GM18519 (cell line): ENCODE results near the gene SLC38A8.

ENCODE experiments used
- ATAC-seq: cut with Tn5 transposase; IDR thresholded peaks from one replicate; pipeline ENCODE4 v1.9.1; 2021; ENCODE audit warnings: mild to moderate bottlenecking, moderate library complexity; ENCODE audit not compliant: unreplicated experiment, low FRiP score

SLC38A8 gene

DNA sequence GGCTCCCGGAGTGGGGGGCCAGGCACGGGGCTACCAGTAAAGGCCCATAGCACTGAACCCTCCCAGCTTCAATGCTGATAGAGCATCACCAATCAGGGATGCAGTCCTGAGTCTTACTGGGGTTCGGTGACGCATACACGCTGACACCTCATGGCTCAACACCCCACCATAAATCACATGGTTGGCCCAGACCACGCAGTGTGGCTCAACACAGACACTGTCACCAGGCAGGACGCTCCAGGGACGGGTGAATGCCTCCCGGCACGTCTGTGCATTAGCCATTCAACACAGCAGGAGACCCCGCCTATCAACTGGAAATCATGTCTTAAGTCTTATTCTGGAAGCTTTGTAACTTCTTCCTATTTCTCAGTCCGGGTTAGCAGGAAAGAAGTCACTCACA, 39.6 kb downstream of the SLC38A8 start:
- no peak for ATAC-seq

DNA sequence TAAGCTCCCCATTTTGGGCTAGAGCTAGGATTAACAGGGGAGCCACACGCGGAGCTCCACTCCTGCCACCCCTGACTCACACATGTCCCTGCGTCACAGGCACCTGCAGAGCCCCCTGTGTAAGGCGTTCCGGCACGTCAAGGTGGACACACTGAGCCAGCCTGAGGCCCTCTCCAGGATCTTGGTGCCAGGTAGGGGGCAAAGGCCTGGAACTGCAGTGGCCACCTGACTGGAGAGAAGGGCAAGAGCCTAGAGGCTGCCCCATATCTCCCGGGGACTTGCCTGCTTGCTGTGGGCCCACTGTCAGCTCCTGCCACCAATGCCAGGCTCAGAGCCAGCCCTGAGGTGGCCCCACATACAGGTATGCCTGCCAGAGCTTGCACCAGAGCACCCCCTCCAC, 40.9 kb downstream of the SLC38A8 start:
- no peak for ATAC-seq

- ATAC-seq = no peak
These were observed 41.5 kb downstream of the SLC38A8 start for GRCh38 chr16:84000989-84001642.

DNA sequence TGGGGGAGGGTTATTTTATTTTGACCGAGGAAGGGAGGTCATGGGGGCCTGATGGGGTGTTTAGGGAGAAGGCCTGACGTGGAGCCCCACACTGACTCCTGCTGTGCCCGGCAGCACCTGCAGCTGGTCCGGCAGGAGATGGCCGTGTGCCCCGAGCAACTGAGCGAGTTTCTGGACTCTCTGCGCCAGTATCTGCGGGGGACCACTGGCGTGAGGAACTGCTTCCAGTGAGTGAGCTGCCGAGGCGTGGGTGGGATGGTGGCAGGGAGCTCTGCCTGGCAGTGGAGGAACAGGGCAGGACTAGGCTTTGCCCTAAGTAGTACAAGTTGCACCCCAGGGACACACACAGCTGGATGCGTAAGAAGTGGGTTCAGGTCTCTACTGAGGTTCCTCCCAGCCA, 44.5 kb downstream of the SLC38A8 start:
- ATAC-seq = no peak

DNA sequence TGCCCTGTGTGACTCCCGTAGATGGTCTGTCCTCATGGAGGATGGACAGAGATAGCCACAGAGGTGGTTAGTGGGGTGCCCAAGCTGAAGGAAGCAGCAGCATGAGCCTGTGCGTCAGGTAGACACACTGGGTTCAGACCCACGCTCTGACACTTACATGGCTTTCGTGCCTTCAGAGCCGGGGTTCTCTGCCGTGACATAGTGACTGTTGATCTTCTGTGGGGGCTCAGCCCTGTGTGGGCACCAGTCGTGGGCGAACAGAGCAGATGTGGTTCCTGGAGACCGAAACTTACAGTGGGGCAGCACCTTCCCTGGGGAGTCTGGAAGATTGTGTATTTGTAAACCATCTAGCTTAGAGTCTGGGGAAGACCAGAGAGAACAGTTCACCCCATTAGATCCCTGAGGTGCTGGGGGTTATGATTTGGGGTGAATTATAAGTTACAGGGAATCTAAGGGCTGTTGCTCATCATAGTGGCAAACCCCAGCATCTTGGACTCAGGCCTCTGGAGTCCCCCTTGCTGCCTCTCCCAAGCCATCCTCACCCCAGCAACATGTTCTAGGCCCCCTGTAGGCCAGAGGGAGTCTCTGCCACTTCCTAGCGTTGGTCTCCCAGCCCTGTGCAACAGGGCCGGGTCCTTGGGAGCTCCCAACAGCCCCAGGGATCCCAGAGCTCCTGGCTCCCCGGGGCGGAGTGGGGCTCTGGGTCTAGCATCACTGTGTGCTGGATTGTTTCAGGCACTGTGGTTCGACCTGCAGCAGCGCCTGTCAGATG, 45.9 kb downstream of the SLC38A8 start:
- no peak for ATAC-seq

GRCh38 chr16:83995754-83996153, 46.8 kb downstream of the SLC38A8 start:
- ATAC-seq = no peak

DNA sequence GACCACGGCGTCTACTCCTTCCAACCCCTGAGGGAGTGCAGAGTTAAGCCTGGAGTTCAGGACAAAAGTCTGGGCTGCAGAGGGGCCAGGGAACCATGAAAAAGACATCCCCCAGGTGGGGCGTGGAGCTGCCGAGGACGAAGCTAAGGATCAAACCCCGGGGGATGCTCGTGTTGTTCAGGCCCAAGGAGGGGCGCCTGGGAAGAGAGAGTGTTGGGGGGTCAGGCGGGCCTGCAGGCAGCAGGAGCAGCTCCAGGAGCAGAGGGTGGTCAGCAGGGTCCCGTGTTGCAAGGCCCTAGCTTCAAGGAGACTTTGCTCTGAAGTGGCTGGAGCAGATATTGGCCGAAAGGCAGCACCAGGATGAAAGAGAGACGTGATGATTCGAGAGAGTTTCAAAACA, 47.9 kb downstream of the SLC38A8 start:
- no peak for ATAC-seq

DNA sequence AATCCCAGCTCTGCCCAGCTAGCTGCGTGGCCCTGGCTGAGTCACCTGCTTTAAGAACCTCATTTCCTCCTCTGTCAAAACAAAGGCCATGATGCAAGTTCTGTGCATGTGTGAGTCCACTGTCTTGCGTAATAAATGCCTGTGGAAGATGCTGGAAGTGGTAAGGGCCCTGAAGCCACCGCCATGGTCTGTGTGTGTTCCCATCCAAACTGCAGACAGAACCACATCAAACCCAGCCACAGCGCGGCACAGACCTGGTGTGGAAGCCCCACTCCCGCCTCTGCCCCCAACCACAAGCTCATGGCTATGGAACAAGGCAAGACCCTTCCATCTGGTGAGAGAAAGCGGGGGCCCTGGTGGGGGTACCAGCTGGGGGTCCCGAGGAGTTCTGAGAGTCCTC, 48.5 kb downstream of the SLC38A8 start:
- no peak for ATAC-seq

DNA sequence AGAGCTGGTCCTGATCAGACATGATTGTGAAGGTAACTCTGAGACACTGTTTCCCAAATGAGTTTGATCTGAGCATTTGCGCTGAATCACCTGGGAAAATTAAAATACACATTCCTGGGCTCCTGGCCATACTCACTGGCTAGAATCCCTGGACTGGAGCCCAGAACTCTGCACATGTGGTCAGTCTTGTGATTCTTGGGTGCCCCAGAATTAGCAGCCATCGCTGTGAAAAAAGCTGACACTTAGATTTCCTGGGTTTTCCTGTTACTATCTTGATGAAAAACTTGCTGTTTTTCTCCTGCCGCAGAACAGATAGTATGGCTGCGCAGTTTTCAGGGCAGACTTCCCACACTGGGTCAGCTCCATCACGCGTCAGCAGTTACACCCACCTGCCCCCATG, 50.0 kb downstream of the SLC38A8 start:
- no peak for ATAC-seq

DNA sequence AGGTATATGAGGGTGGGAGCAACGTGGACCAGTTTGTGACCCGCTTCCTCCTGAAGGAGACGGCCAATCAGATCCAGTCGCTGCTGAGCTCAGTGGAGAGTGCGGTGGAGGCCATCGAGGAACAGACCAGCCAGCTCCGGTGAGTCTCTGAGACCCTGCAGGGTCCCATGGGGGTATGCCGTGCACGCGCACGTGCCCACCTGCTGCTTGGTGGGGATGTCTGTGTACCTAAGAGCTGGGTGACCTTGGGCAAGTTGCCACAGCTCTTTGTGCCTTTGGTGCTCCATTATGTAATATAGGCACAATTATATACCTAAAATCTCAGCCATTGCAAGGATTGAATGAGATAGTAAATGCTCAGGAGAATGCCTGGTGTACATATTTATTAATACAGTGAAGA, 52.1 kb downstream of the SLC38A8 start:
- no peak for ATAC-seq

- ATAC-seq = no peak
These were observed 53.3 kb downstream of the SLC38A8 start for GRCh38 chr16:83989300-83989699.

DNA sequence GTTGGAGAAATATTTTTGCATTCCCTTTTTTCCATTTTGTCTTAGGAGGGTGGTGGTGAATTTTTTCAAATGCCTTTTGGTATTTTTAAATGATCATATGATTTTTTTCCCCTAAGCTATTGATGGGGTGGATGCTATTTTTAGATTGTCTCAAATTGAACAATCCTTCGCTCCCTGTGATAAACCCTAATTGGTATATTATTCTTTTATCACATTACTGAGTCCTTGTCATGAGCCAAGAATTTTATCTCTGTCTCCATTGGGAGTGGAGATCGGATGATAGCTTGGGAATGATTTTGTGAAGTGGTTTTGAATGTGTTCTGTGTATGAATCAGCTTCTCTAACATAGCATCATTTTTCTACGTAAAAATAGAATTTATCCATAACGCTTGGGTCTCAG, 59.1 kb downstream of the SLC38A8 start:
- ATAC-seq = no peak

GRCh38 chr16:83981799-83982198, 60.8 kb downstream of the SLC38A8 start:
- ATAC-seq = no peak

DNA sequence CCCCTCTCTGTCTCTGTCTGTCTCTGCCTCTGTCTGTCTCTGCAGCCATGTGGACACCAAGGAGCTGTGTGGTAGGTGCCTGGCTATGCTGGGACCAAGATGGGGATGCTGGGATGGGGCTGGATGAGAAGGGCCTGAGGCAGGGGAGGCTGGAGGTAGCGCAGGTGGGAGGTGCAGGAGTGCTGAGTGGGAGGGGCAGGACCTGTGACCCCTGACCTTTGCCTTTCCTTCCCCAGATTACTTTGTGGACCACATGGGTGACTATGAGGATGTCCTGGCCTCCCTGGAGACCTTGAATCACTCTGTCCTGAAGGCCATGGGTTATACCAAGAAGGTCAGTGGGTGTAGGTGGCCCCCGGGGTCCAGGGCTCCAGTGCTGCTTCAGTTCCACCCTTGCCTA, 61.8 kb downstream of the SLC38A8 start:
- ATAC-seq = no peak

DNA sequence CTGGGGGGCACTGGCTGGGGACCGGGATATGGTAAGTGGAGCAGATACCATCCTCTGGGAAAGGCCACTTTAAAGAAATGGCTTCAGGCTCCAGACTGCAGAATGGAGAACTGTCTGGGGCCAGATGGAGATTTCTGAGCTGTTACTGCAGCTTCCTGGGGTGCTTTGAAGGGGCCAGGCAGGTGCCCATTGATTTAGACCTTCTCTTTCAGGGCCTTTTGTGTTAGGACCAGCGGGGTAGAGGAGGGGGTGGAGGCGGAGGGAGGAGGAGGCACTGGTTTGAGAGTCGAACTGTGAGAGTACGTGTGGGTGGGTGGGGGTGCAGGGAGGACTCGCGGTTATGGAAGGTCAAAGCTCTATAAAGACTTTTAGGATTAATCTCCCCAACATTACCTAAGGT, 63.2 kb downstream of the SLC38A8 start:
- no peak for ATAC-seq

- no peak for ATAC-seq
These were observed 64.1 kb downstream of the SLC38A8 start for GRCh38 chr16:83978401-83978904.

DNA sequence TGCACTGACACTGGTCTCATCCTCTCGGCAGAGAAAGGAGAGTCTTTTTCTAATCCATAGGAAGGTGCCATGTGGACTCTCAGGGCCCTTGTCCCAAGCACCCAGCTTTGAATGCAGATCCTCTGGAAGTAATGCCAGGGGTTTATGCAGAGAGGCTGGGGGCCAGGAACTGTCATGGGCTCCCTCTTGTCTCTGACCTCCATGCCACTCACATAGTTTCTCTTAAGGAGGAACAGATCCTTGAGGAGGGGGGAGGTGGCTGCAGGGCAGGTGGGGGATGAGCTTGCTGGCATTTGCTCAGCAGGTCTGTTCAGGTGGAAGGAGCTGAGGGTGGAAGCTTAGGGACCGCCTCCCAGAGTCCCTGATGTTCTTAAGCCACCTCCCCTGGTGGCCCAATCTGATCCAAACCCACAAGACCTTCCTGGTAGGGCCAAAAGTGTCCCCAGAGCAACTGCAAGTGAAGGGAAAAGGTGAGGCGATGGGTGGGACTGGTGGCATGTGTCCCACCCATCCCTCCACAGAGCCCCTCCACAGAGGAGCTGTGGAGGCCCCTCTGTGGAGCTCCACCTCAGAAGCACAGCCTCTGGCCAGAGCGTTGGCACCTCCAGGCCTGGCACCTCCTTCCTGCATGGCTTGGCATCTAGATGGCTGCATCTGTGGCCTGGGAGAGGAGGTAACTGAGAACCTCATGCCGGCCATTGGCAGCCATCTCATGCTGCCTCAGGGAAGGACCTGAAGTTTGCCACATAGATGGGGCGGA, 65.4 kb downstream of the SLC38A8 start:
- ATAC-seq = no peak

DNA sequence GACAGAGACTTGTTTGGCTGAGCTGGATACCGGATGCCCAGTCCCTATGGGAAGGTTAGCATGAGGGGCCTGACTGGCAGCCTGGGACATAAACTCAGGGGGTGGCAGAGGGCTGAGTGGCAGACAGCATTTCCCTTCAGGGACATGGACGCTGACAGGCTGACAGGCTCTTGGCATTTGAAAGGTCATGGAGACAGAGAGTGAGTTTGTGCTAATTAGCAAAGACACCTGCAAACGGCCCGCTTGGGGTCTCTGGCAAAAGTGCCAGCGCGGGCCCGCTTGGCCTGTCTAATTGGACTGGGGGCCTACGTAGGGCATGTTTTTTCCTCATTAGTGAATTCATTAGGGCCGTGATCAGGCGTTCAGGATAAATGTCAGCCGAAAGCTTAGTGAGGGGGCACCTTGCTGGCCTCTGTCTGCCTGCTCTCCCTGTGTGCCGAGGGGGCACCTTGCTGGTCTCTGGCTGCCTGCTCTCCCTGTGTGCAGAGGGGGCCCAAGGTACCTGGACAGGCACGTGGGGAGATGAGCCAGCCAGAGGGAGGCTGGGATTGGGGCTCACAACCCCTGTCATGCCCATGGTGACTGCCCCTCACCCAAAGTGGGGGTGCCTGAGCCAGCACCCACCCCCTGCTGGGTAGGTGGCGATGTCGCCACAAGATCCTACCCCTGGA, 66.9 kb downstream of the SLC38A8 start:
- ATAC-seq = no peak

DNA sequence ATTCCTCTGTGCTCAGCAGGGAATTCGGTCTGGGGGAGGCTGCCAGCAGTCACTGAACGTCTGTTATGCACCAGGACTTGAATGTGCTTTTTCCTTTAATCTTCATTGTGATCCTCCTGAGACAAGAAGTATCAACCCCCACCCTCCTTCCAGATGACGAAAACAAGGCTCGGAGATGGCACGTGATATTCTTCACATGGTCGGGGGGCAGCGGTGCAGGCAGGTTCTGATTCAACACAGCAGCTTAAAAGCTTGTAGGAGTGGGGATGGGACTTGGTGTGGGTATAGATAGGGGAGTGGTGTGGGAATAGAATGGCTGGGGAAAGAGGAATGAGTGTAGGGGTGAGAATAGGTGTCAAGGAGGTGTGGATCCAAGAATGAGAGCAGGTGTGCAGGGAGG, 68.1 kb downstream of the SLC38A8 start:
- no peak for ATAC-seq

GRCh38 chr16:83973581-83974385, 68.8 kb downstream of the SLC38A8 start:
- ATAC-seq = no peak
